Esophagus muscularis mucosa (tissue), 4 donors: ENCODE results near the gene IZUMO4. TPM values are rescaled to one million over a fixed set of nuclear protein-coding genes. Genes with fewer than 3 reads are reported as not detected.

Experiments used
- DNase-seq: peaks from one replicate; pipeline ENCODE4 v3.0.0-alpha.2; 2017; ENCODE audit errors: extremely low spot score
- H3K27ac ChIP-seq, 4 donors: fragments of 200-600 bp; sonication (generic); replicated peaks in 1 of 4; 1 replicate in 3 of 4; 2 replicates in 1 of 4; pipeline ENCODE4 v1.5.1; 2016 to 2019; ENCODE audit warnings: mild to moderate bottlenecking in 1 of 4
- H3K27me3 ChIP-seq, 4 donors: fragments of 200-600 bp; sonication (generic); one replicate each; pipeline versions ENCODE4 v1.5.1 to v1.6.0; 2016 to 2019
- H3K36me3 ChIP-seq, 4 donors: fragments of 200-600 bp; sonication (generic); one replicate each; pipeline ENCODE4 v1.5.1; 2016 to 2019
- H3K4me1 ChIP-seq, 4 donors: fragments of 200-600 bp; sonication (generic); one replicate each; pipeline ENCODE4 v1.5.1; 2016 to 2019
- H3K4me3 ChIP-seq, 4 donors: fragments of 200-600 bp; sonication (generic); 1 replicate in 2 of 4; 2 replicates in 2 of 4; pipeline ENCODE4 v1.5.1; 2016 to 2019; ENCODE audit warnings: mild to moderate bottlenecking in 4 of 4, moderate library complexity in 1 of 4
- H3K9me3 ChIP-seq, 4 donors: fragments of 200-600 bp; sonication (generic); 1 replicate in 3 of 4; 2 replicates in 1 of 4; pipeline ENCODE4 v1.5.1; 2016 to 2019
- CTCF ChIP-seq, 3 experiments: fragments of 200-600 bp in 2 of 3; fragments of 450-650 bp in 1 of 3; sonication (generic) in 2 of 3; IDR thresholded peaks; one replicate each; pipeline ENCODE4 v1.5.1; 2017 to 2019; ENCODE audit warnings: antibody characterized with exemption in 3 of 3, mild to moderate bottlenecking in 2 of 3, moderate library complexity in 1 of 3
- EP300 ChIP-seq: sonication (generic); formaldehyde crosslinking; IDR thresholded peaks from one replicate; pipeline ENCODE4 v1.6.1; 2017; ENCODE audit warnings: antibody characterized with exemption
- POLR2A ChIP-seq: fragments of 450-650 bp; IDR thresholded peaks from one replicate; pipeline ENCODE4 v1.6.1; 2017; ENCODE audit warnings: antibody characterized with exemption, moderate library complexity, mild to moderate bottlenecking, low read depth
- POLR2AphosphoS5 ChIP-seq, 2 donors: sonication (generic); formaldehyde crosslinking; IDR thresholded peaks; one replicate each; pipeline ENCODE4 v1.6.1; 2017; ENCODE audit warnings: antibody characterized with exemption in 2 of 2
- WGBS: methylation state at CpG from one replicate; pipeline ENCODE4 v1.1.5; 2018; 5-methylcytosine and 5-hydroxymethylcytosine counted together
- intact Hi-C: fragments of 100-400 bp; cut with DNase I; formaldehyde crosslinking; loops from one replicate; pipeline ENCODE4 v1.15.1; 2023
- total RNA-seq, 4 donors: library from RNA; depleted of rRNA; stranded (reverse); fragments of >200 nt; gene quantifications; one replicate each; pipeline versions ENCODE4 v1.1.0 to v1.2.1, GENCODE V29; 2016

IZUMO4 gene
- total RNA-seq, 4 donors from 2014 or later: 1.9 to 6.0 (median 3.9) TPM

GRCh38 chr19:2077833-2078619, 18.7 kb upstream of the IZUMO4 start:
- Histone ChIP-seq H3K27ac (no peak overlapping the region), H3K9me3 (no peaks in the 10 kb centered on the region), H3K4me3 (no peak overlapping the region), H3K36me3 (peaks cover 56 to 99% (median 85%) of the 10 kb centered on the region in 4 donors), H3K4me1 (peaks cover under 1 to 41% (median 35%) of the 10 kb centered on the region in 4 donors), H3K27me3 (no peaks in the 10 kb centered on the region)
- TF ChIP-seq POLR2A (no peak), CTCF (IDR thresholded peaks at IDR 0.05) (no peak), POLR2AphosphoS5 (IDR thresholded peaks at IDR 0.05) (no peak), EP300 (no peak)
- intact Hi-C loops: no loop called here
- WGBS: 91% methylated on average over 26 of the region's 44 CpGs
- no peak for DNase-seq

GRCh38 chr19:2079076-2079864, 17.4 kb upstream of the IZUMO4 start:
- intact Hi-C loops: no loop called here
- H3K4me3 ChIP-seq: no peak overlapping the region
- no peaks in the 10 kb centered on the region for H3K27me3 ChIP-seq
- peaks cover 46 to 98% (median 84%) of the 10 kb centered on the region in 4 donors for H3K36me3 ChIP-seq
- WGBS: 86% methylated on average over 26 of the region's 32 CpGs
- no peak overlapping the region for H3K27ac ChIP-seq
- no peak for DNase-seq
- H3K9me3 ChIP-seq: no peaks in the 10 kb centered on the region
- TF ChIP-seq CTCF (IDR thresholded peaks at IDR 0.05): no peak
- TF ChIP-seq POLR2AphosphoS5 (IDR thresholded peaks at IDR 0.05): no peak
- H3K4me1 ChIP-seq: peaks cover 8 to 51% (median 43%) of the 10 kb centered on the region in 4 donors

GRCh38 chr19:2079865-2080301, 16.8 kb upstream of the IZUMO4 start:
- DNase-seq: no peak
- H3K4me3 ChIP-seq: no peak overlapping the region
- peaks cover 42 to 98% (median 82%) of the 10 kb centered on the region in 4 donors for H3K36me3 ChIP-seq
- peaks cover 8 to 51% (median 40%) of the 10 kb centered on the region in 4 donors for H3K4me1 ChIP-seq
- no peak for TF ChIP-seq EP300
- no peak for TF ChIP-seq CTCF (IDR thresholded peaks at IDR 0.05)
- no peak for TF ChIP-seq POLR2A
- no peak for TF ChIP-seq POLR2AphosphoS5 (IDR thresholded peaks at IDR 0.05)
- intact Hi-C loops: no loop called here
- H3K27me3 ChIP-seq: no peaks in the 10 kb centered on the region
- WGBS: 86% methylated on average over 17 of the region's 23 CpGs
- H3K27ac ChIP-seq: peak overlapping the region in 1 of 4 donors; percentile 67
- no peaks in the 10 kb centered on the region for H3K9me3 ChIP-seq

GRCh38 chr19:2080336-2080988, 16.3 kb upstream of the IZUMO4 start:
- Histone ChIP-seq H3K4me3 (no peak overlapping the region), H3K27ac (peak overlapping the region in 1 of 4 donors; percentile 67), H3K27me3 (no peaks in the 10 kb centered on the region), H3K4me1 (peaks cover 12 to 53% (median 42%) of the 10 kb centered on the region in 4 donors), H3K36me3 (peaks cover 36 to 95% (median 77%) of the 10 kb centered on the region in 4 donors), H3K9me3 (no peaks in the 10 kb centered on the region)
- 80% methylated on average over 23 of the region's 23 CpGs for WGBS
- intact Hi-C loops: no loop called here
- DNase-seq: no peak
- TF ChIP-seq EP300 (no peak), POLR2A (no peak), POLR2AphosphoS5 (IDR thresholded peaks at IDR 0.05) (no peak), CTCF (IDR thresholded peaks at IDR 0.05) (no peak)
